T-helper 9 cell (primary cell): ENCODE results near the gene UBE3D.
"Not testable (repeated sequence)": the region's sequence is repeated elsewhere in the genome, so short reads cannot be mapped to it uniquely, and the experiment has no call there.

ENCODE experiments used
- DNase-seq: peaks from one replicate; pipeline ENCODE4 v3.0.0-alpha.2; 2020

UBE3D gene

GRCh38 chr6:82869493-82869892, 196.1 kb downstream of the UBE3D start:
- no peak for DNase-seq

- DNase-seq: no peak
These were observed 197.7 kb downstream of the UBE3D start for GRCh38 chr6:82867946-82868345.

- DNase-seq: no peak
These were observed 199.2 kb downstream of the UBE3D start for GRCh38 chr6:82866446-82866845.

GRCh38 chr6:82865461-82865860, 200.2 kb downstream of the UBE3D start:
- DNase-seq: no peak

GRCh38 chr6:82863781-82864180, 201.9 kb downstream of the UBE3D start:
- DNase-seq: no peak

GRCh38 chr6:82862543-82862942, 203.1 kb downstream of the UBE3D start:
- no peak for DNase-seq

GRCh38 chr6:82861121-82861520, 204.5 kb downstream of the UBE3D start:
- no peak for DNase-seq

GRCh38 chr6:82856077-82856476, 209.6 kb downstream of the UBE3D start:
- not testable (repeated sequence) for DNase-seq

GRCh38 chr6:82852904-82853303, 212.7 kb downstream of the UBE3D start:
- DNase-seq: not testable (repeated sequence)

GRCh38 chr6:82843291-82843885, 222.3 kb downstream of the UBE3D start:
- no peak for DNase-seq

- no peak for DNase-seq
These were observed 222.9 kb downstream of the UBE3D start for GRCh38 chr6:82842721-82843120.
